ENCODE results near the gene SPIRE1.

Gene SPIRE1

DNA sequence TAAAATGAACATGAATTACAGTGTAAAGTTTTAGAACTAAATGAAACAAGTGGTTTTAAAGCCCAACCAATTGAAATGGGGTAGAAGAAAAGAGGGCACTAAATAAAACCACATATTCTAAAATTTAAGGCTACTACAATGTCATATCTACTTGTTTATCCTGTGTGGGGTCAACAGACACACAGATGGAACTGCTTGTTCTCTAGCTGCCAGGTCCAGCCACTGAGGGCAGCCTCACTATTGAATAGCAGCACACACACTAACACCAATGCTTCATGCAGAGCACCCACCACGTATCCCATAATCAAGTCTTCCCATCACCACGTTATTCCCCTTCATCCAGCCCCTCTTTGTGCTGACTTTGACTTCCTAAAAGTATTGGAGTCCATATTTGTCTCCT lies 88.1 kb downstream of the SPIRE1 start:
- no peaks in the 10 kb centered on the region for H3K4me1 ChIP-seq (ENCODE audit: insufficient read depth, low read length, severe bottlenecking)
- no peak overlapping the region for H3K4me3 ChIP-seq (ENCODE audit: low read depth, low read length, poor library complexity, severe bottlenecking)
- no peaks in the 10 kb centered on the region for H4K20me1 ChIP-seq (ENCODE audit: insufficient read depth, low read length)
- H3K36me3 ChIP-seq (ENCODE audit: insufficient read depth, low read length), result no peaks in the 10 kb centered on the region
- H3K27me3 ChIP-seq (ENCODE audit: insufficient read depth, low read length), result no peaks in the 10 kb centered on the region
- H3K27ac ChIP-seq (ENCODE audit: low read depth, low read length, poor library complexity, severe bottlenecking), result no peak overlapping the region
- no peaks in the 10 kb centered on the region for H3K9me2 ChIP-seq (ENCODE audit: low read depth, low read length)
- no peak overlapping the region for H3K4me2 ChIP-seq (ENCODE audit: low read length)
- no peaks in the 10 kb centered on the region for H3F3A ChIP-seq (ENCODE audit: insufficient read depth, low read length)
- no peaks in the 10 kb centered on the region for H3K9me3 ChIP-seq (ENCODE audit: low read length)
- TF ChIP-seq, protein P1, sequence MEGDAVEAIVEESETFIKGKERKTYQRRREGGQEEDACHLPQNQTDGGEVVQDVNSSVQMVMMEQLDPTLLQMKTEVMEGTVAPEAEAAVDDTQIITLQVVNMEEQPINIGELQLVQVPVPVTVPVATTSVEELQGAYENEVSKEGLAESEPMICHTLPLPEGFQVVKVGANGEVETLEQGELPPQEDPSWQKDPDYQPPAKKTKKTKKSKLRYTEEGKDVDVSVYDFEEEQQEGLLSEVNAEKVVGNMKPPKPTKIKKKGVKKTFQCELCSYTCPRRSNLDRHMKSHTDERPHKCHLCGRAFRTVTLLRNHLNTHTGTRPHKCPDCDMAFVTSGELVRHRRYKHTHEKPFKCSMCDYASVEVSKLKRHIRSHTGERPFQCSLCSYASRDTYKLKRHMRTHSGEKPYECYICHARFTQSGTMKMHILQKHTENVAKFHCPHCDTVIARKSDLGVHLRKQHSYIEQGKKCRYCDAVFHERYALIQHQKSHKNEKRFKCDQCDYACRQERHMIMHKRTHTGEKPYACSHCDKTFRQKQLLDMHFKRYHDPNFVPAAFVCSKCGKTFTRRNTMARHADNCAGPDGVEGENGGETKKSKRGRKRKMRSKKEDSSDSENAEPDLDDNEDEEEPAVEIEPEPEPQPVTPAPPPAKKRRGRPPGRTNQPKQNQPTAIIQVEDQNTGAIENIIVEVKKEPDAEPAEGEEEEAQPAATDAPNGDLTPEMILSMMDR (IDR thresholded peaks at IDR 0.05; ENCODE audit: low read length), result no peak
- TF ChIP-seq EZH2 (IDR thresholded peaks at IDR 0.05; ENCODE audit: borderline replicate concordance, low read length), result no peak
- no peak overlapping the region for H3K9ac ChIP-seq (ENCODE audit: low read length)
- no peaks in the 10 kb centered on the region for H3K79me2 ChIP-seq (ENCODE audit: insufficient read depth, low read length)
- no peak overlapping the region for H2AFZ ChIP-seq (ENCODE audit: low read length)

DNA sequence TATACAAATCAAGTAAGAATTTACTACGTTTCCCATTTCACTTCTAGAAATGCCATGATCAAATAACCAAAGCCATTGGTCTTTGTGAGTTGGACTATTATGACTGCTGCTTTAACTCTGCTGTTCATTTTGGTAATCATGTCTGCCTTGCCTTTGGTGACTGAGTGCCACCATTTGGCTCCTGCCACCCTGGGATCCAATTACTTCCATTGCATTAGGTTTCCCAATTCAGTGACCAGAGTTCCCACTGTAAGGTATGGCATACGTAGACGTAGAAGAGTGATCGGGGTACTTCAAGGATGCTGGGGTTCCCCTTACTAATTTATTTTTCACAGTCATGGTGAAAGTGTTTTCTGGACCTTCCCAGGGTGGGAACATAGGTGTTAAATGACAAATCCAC lies 90.1 kb downstream of the SPIRE1 start:
- Histone ChIP-seq H3K4me1 (ENCODE audit: insufficient read depth, low read length, severe bottlenecking) (no peaks in the 10 kb centered on the region), H2AFZ (ENCODE audit: low read length) (no peak overlapping the region), H3K9me3 (ENCODE audit: low read length) (no peaks in the 10 kb centered on the region), H3K9me2 (ENCODE audit: low read depth, low read length) (no peaks in the 10 kb centered on the region), H3F3A (ENCODE audit: insufficient read depth, low read length) (no peaks in the 10 kb centered on the region), H3K79me2 (ENCODE audit: insufficient read depth, low read length) (no peaks in the 10 kb centered on the region), H3K27ac (ENCODE audit: low read depth, low read length, poor library complexity, severe bottlenecking) (no peak overlapping the region), H3K36me3 (ENCODE audit: insufficient read depth, low read length) (no peaks in the 10 kb centered on the region), H3K4me2 (ENCODE audit: low read length) (no peak overlapping the region), H3K27me3 (ENCODE audit: insufficient read depth, low read length) (no peaks in the 10 kb centered on the region), H3K9ac (ENCODE audit: low read length) (no peak overlapping the region), H3K4me3 (ENCODE audit: low read depth, low read length, poor library complexity, severe bottlenecking) (no peak overlapping the region), H4K20me1 (ENCODE audit: insufficient read depth, low read length) (no peaks in the 10 kb centered on the region)
- no peak for TF ChIP-seq EZH2 (IDR thresholded peaks at IDR 0.05; ENCODE audit: borderline replicate concordance, low read length)
- TF ChIP-seq, protein P1 (IDR thresholded peaks at IDR 0.05; ENCODE audit: low read length), result no peak

DNA sequence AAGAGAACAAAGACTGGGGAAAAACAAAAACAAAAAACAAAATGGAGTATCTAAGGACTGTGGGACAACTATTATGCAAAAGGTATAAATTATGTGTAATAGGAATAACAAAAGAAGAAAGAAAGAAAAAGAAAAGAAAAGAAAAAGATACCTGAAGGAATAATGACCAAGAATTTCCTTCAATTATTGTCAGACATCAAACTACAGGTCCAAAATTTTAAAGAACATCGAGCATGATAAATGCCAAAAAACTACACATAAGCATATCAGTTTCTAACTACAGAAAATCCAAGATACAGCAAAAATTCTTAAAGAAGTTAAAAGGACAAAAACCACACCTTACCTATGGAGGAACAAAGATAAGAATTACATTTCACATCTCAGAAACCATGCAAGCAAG lies 93.0 kb downstream of the SPIRE1 start:
- Histone ChIP-seq H3K9me3 (ENCODE audit: low read length) (no peaks in the 10 kb centered on the region), H3K27me3 (ENCODE audit: insufficient read depth, low read length) (no peaks in the 10 kb centered on the region), H3K36me3 (ENCODE audit: insufficient read depth, low read length) (no peaks in the 10 kb centered on the region), H3K4me1 (ENCODE audit: insufficient read depth, low read length, severe bottlenecking) (no peaks in the 10 kb centered on the region), H3K4me3 (ENCODE audit: low read depth, low read length, poor library complexity, severe bottlenecking) (no peak overlapping the region), H3K9me2 (ENCODE audit: low read depth, low read length) (no peaks in the 10 kb centered on the region), H3K27ac (ENCODE audit: low read depth, low read length, poor library complexity, severe bottlenecking) (no peak overlapping the region), H3K9ac (ENCODE audit: low read length) (no peak overlapping the region), H3K4me2 (ENCODE audit: low read length) (no peak overlapping the region), H4K20me1 (ENCODE audit: insufficient read depth, low read length) (no peaks in the 10 kb centered on the region), H2AFZ (ENCODE audit: low read length) (no peak overlapping the region), H3F3A (ENCODE audit: insufficient read depth, low read length) (no peaks in the 10 kb centered on the region), H3K79me2 (ENCODE audit: insufficient read depth, low read length) (no peaks in the 10 kb centered on the region)
- TF ChIP-seq, protein P1 (IDR thresholded peaks at IDR 0.05; ENCODE audit: low read length), result no peak
